ENCODE results near the gene ZNF827. TPM values are rescaled to one million over a fixed set of nuclear protein-coding genes. Genes with fewer than 3 reads are reported as not detected.

The ZNF827 gene
- total RNA-seq, 4 donors from 2014 or later = 23.9 to 52.3 (median 29.3) TPM

DNA sequence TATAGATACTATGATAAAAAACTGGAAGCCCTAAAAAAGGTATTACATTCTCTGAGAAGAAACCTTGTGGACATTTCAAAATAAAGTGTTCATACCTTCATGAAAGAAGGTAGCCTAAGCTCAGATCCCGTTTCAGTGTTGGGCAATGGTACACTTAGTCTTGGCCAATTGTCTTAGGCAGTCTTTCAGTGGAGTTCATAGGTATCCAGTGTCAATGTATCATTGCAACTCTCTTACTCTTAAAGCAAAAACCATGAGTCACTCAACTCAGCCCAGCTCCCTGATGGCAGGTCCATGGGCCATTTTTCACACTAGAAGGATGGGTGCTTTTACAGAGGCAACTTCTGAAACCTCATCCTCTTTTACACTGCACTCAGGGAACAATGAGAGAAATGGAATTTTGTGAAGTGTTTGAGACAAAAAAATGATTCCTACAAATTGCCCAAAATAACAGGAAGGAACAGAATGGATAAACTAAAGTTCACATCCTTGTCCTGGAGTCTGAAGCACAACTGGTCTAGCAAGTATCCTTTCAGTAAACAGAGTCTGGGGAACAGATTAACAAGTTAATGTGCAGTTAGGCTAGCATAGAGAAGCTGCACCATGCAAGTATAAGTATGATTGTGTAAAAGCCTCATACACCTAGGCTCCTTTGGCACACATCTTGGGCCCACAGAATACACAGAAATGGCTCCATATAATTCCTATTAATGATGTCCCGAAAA, 7.0 kb upstream of the ZNF827 start:
- H3K27me3 ChIP-seq = no peaks in the 10 kb centered on the region
- H3K36me3 ChIP-seq = no peaks in the 10 kb centered on the region
- TF ChIP-seq, protein P1, sequence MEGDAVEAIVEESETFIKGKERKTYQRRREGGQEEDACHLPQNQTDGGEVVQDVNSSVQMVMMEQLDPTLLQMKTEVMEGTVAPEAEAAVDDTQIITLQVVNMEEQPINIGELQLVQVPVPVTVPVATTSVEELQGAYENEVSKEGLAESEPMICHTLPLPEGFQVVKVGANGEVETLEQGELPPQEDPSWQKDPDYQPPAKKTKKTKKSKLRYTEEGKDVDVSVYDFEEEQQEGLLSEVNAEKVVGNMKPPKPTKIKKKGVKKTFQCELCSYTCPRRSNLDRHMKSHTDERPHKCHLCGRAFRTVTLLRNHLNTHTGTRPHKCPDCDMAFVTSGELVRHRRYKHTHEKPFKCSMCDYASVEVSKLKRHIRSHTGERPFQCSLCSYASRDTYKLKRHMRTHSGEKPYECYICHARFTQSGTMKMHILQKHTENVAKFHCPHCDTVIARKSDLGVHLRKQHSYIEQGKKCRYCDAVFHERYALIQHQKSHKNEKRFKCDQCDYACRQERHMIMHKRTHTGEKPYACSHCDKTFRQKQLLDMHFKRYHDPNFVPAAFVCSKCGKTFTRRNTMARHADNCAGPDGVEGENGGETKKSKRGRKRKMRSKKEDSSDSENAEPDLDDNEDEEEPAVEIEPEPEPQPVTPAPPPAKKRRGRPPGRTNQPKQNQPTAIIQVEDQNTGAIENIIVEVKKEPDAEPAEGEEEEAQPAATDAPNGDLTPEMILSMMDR (IDR thresholded peaks at IDR 0.05) = no peak
- no peak for TF ChIP-seq POLR2A (IDR thresholded peaks at IDR 0.05)
- DNase-seq = no peak
- no peaks in the 10 kb centered on the region for H3K9me3 ChIP-seq
- intact Hi-C loops (cut with DNase I) = no loop called here
- 78 to 94% methylated on average over 2 of the region's 2 CpGs for WGBS, 2 donors
- no peak overlapping the region for H3K4me3 ChIP-seq (replicated peaks in 1 of 3)
- H3K4me1 ChIP-seq = no peaks in the 10 kb centered on the region
- H3K27ac ChIP-seq = no peak overlapping the region

DNA sequence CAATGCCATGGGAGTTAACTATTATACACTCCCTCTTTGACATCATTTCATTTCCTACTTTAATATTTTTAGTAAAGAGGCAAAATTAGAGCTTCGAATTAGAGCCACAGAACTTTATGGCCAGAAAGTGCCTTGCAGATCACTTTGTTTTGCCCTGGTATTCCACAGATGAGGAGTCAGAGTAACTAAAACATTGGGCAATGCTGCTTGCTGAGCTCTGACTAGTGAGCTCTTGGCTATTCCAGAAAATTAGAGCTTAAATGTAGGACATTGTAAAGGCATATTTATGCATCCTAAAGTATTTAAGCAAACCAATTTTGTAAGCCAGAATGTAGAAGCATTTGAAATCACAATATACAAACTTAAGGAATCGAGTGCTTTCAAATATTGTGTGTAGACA, 6.3 kb upstream of the ZNF827 start:
- no peak overlapping the region for H3K27ac ChIP-seq
- intact Hi-C loops (cut with DNase I) = no loop called here
- no peaks in the 10 kb centered on the region for H3K9me3 ChIP-seq
- no peaks in the 10 kb centered on the region for H3K36me3 ChIP-seq
- H3K4me1 ChIP-seq = no peaks in the 10 kb centered on the region
- no peaks in the 10 kb centered on the region for H3K27me3 ChIP-seq
- H3K4me3 ChIP-seq (replicated peaks in 1 of 3) = no peak overlapping the region
- TF ChIP-seq, protein P1 (IDR thresholded peaks at IDR 0.05) = no peak
- no peak for TF ChIP-seq POLR2A (IDR thresholded peaks at IDR 0.05)
- WGBS, 2 donors = 96 to 97% methylated on average over 2 of the region's 2 CpGs
- DNase-seq = no peak

DNA sequence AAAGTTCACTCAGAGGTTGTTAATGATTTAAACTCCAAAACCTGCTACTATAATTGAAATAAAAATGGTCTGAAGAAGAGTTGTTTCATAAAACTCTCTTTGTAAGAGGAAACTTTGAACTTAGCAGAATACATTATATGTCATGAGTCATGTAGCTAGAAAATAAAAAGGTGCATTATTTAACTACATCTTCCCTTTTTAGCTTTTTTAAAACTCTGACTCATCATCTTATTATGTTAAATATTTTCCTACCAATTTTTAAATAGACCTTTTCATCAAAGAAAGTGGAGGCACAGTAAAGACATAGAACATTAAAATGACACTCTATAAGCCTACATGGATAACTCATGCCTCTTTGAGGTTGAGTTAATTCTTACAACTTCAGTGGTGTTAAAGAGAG, 1.2 kb upstream of the ZNF827 start:
- DNase-seq = no peak
- Histone ChIP-seq H3K9me3 (no peaks in the 10 kb centered on the region), H3K27me3 (no peaks in the 10 kb centered on the region), H3K4me1 (peaks cover 0 to 6% of the 10 kb centered on the region in 2 donors), H3K36me3 (no peaks in the 10 kb centered on the region), H3K27ac (no peak overlapping the region), H3K4me3 (replicated peaks in 1 of 3) (no peak overlapping the region)
- no peak for TF ChIP-seq POLR2A (IDR thresholded peaks at IDR 0.05)
- TF ChIP-seq, protein P1 (IDR thresholded peaks at IDR 0.05) = no peak
- intact Hi-C loops (cut with DNase I) = loop anchor here (10.0 kb wide), 1 partner anchor 55 kb away; no protein-coding TSS in a partner anchor

DNA sequence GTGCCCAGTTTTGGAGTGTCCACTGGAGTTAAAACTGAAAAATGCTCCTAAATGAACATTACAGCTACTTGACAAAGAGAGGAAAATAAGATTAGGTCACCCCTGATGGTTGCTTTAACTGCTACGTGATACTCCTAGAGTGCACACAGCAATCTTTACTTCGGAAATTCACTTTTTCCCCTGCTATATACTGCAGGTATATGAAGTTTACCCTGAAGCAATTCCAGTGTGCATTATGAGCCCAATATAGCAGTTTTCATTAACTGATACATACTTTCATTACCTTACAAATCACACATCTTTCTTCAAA, 773 bp upstream of the ZNF827 start:
- TF ChIP-seq POLR2A (IDR thresholded peaks at IDR 0.05) = no peak
- TF ChIP-seq, protein P1 (IDR thresholded peaks at IDR 0.05) = no peak
- H3K27ac ChIP-seq = no peak overlapping the region
- H3K27me3 ChIP-seq = no peaks in the 10 kb centered on the region
- DNase-seq = no peak
- no peaks in the 10 kb centered on the region for H3K9me3 ChIP-seq
- intact Hi-C loops (cut with DNase I) = loop anchor here (10.0 kb wide), 1 partner anchor 55 kb away; no protein-coding TSS in a partner anchor
- peaks cover 0 to 7% of the 10 kb centered on the region in 2 donors for H3K4me1 ChIP-seq
- H3K36me3 ChIP-seq = no peaks in the 10 kb centered on the region
- H3K4me3 ChIP-seq (replicated peaks in 1 of 3) = no peak overlapping the region
- WGBS, 2 donors = 56 to 59% methylated on average over 2 of the region's 2 CpGs

GRCh38 chr4:145937971-145938611, 532 bp downstream of the ZNF827 start:
- H3K9me3 ChIP-seq = no peaks in the 10 kb centered on the region
- DNase-seq = peak; percentile 15 to 29
- TF ChIP-seq POLR2A (IDR thresholded peaks at IDR 0.05) = no peak
- TF ChIP-seq, protein P1 (IDR thresholded peaks at IDR 0.05) = no peak
- no peaks in the 10 kb centered on the region for H3K27me3 ChIP-seq
- peak overlapping the region; percentile 62 to 87 (median 63) for H3K4me3 ChIP-seq (replicated peaks in 1 of 3)
- H3K27ac ChIP-seq = peak overlapping the region; percentile 73 to 98 (median 93)
- peaks cover 5 to 10% of the 10 kb centered on the region in 2 donors for H3K4me1 ChIP-seq
- H3K36me3 ChIP-seq = no peaks in the 10 kb centered on the region
- intact Hi-C loops (cut with DNase I) = loop anchor here (10.0 kb wide), 1 partner anchor 53 kb away; no protein-coding TSS in a partner anchor
- 0 to 1% methylated on average over 18 of the region's 18 CpGs for WGBS, 2 donors

Measured in thyroid gland (tissue), 4 donors.